HG03558 (cell line): ENCODE results near the gene XPO4.

Experiments
- ATAC-seq: cut with Tn5 transposase; IDR thresholded peaks from one replicate; pipeline ENCODE4 v1.9.1; 2021; ENCODE audit warnings: moderate number of reproducible peaks; ENCODE audit not compliant: unreplicated experiment; ENCODE audit errors: extremely low read depth

The XPO4 gene

DNA sequence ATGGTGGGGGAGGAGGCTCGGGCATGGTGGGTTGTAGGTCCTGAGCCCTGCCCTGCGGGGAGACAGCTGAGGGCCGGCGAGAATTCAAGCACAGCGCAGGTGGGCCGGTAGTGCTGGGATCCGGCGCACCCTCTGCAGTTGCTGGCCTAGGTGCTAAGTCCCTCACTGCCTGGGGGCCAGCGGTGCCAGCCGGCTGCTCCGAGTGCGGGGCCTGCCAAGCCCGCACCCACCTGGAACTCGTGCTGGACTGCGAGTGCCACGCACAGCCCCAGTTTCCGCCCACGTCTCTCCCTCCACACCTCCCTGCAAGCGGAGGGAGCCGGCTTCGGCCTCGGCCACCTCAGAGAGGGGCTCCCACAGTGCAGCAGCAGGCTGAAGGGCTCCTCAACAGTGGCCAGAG, 162.5 kb downstream of the XPO4 start:
- ATAC-seq = no peak

DNA sequence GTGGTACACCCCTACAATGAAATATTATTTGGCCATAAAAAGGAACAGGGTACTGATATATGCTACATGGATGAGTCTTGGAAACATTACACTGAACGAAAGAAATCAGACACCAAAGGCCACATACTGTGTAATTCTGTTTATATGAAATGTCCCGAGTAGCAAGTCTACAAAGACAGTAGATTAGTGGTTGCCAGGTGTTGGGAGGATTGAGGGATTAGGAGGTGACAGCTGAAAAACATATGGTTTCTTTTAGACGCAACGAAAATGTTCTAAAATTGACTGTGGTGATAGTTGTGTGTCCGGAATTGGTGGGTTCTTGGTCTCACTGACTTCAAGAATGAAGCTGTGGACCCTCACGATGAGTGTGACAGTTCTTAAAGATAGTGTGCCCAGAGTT, 163.9 kb downstream of the XPO4 start:
- ATAC-seq = no peak

DNA sequence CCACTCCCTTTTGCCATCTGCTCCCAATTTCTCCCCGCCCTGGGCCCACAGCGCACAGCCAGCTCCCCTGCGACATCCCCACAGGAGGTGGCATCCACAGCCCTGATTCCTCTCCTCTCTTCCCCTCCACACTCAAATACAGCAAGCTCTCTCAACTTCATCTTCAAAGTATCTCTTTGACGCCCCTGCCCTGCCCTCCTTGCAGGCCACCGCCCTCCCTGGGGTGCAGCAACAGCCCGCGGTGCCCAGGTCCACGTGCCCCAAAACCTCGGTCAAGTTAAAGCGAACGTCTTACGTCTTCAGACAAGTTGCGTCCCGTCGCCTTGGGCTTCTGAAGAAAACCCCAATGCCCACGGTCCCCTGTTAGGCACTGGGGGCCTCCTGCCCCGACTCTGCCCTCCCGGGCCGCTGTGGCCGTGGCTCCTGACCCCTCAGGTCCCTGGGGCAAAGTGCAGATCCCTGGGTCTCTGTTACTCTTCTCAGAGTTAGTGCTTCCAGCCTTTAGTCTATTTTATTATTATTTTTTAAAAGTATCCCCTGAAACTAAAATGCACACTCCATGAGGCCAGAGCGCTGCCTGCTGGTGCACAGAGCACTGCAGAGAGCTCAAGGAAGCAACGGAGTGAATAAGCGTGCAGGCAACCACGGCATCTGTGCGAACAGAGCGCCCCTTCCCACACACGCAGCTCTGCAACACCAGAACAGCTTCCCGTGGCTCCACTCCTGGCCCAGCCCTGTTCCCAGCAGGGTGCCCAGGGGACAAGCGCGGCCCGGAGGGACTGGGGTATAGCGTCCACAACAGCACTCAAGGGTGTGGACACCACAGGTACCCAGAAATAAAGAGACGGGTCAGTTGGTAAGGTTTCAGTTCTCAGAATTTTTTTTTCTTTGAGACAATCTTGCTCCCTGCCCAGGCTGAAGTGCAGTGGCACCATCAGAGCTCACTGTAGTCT, 172.6 kb downstream of the XPO4 start:
- no peak for ATAC-seq

DNA sequence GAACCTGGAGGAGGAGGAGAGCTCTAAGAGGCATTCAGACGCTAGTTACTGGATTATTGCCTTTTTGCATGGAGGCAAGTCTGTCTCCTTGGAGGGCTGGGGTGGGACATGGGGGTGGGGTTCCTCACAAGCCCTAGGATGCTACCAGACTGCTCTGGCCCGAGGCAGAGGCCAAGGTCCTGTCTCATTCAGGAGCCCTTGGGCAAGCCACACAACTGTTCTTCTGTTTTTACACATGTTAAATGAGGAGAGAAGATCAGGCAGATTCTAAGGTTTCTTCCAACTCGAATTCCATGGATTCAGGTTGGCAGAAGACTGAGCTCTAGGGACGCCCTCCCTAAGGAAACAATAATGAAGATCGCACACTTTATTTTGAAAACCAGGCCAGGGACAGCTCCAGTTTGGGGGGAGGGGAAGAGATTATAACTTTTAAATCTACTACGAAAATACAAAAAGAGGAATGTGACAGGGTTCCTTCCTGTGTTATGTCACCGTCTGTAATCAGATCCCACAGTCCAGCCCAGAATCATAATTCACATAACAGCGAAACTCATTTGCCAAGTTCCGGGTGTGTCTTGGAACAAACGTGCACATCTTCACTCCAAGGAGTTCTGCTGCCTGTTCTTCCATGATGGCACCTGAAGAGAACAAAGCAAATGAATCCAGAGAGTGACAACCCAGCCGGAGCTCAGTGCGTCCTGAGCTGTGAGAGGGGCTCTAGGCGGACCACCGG, 173.8 kb downstream of the XPO4 start:
- ATAC-seq = no peak

DNA sequence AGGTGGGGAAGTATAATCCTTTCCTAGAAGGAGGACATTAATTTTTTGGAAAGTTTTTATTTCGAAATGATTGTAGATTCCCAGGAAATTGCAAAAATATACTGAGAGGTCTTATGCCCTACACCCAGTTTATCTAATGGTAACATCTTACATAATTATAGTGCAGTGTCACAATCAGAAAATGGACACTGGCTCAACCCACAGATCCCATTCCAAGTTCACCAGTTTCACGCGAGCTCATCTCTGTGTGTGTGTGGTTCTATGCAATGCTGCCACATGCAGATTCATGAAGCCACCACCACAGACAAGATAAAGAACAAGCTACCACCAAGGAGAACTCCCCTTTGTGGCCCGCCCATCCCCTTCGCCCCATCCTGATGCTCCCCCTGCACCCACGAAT, 174.7 kb downstream of the XPO4 start:
- no peak for ATAC-seq
